H9 (cell line): Measurements from ENCODE around the gene CDH13. TPM values are rescaled to one million over a fixed set of nuclear protein-coding genes. Genes with fewer than 3 reads are reported as not detected.

Experiments
- DNase-seq: peaks from one replicate; pipeline ENCODE4 v3.0.0-alpha.2; 2017
- H2AFZ ChIP-seq: one replicate; pipeline ENCODE4 v1.6.1; 2013; ENCODE audit warnings: mild to moderate bottlenecking, low read length, control low read depth, moderate library complexity
- H2AK5ac ChIP-seq: 2 replicates; pipeline ENCODE4 v1.6.1; 2013; ENCODE audit warnings: low read length, control low read depth, mixed read lengths; ENCODE audit not compliant: insufficient read length
- H2BK120ac ChIP-seq: one replicate; pipeline ENCODE4 v1.6.1; 2013; ENCODE audit warnings: low read depth, mild to moderate bottlenecking, low read length, control low read depth, inconsistent platforms; ENCODE audit not compliant: poor library complexity, severe bottlenecking
- H2BK12ac ChIP-seq: 2 replicates; pipeline ENCODE4 v1.6.1; 2013; ENCODE audit warnings: low read length, control low read depth, mixed read lengths, low read depth; ENCODE audit not compliant: insufficient read length
- H2BK15ac ChIP-seq: 2 replicates; pipeline ENCODE4 v1.6.1; 2013; ENCODE audit warnings: low read depth, low read length, control low read depth
- H2BK20ac ChIP-seq: one replicate; pipeline ENCODE4 v1.6.1; 2013; ENCODE audit warnings: low read depth, mild to moderate bottlenecking, low read length, control low read depth, inconsistent platforms; ENCODE audit not compliant: poor library complexity, severe bottlenecking
- H2BK5ac ChIP-seq: 2 replicates; pipeline ENCODE4 v1.6.1; 2013; ENCODE audit warnings: low read length, control low read depth, mixed read lengths; ENCODE audit not compliant: insufficient read length
- H3K14ac ChIP-seq: 2 replicates; pipeline ENCODE4 v1.6.1; 2013; ENCODE audit warnings: low read length, control low read depth; ENCODE audit not compliant: insufficient read depth
- H3K18ac ChIP-seq: 2 replicates; pipeline ENCODE4 v1.6.1; 2013; ENCODE audit warnings: low read depth, mild to moderate bottlenecking, mixed read lengths, low read length, control low read depth; ENCODE audit not compliant: insufficient read length
- H3K23ac ChIP-seq: 2 replicates; pipeline ENCODE4 v1.6.1; 2013; ENCODE audit warnings: low read length, control low read depth, mixed read lengths, low read depth; ENCODE audit not compliant: insufficient read length
- H3K23me2 ChIP-seq: 2 replicates; pipeline ENCODE4 v1.6.1; 2013; ENCODE audit warnings: low read depth, mild to moderate bottlenecking, mixed read lengths, low read length, control low read depth; ENCODE audit not compliant: insufficient read length, poor library complexity, severe bottlenecking
- H3K27ac ChIP-seq: 2 replicates; pipeline ENCODE4 v1.5.1; 2013; ENCODE audit warnings: low read length, control low read depth, mixed read lengths, low read depth; ENCODE audit not compliant: insufficient read length
- H3K27me3 ChIP-seq: 2 replicates; pipeline ENCODE4 v1.6.1; 2013; ENCODE audit warnings: low read length, control low read depth, inconsistent platforms; ENCODE audit not compliant: insufficient read depth
- H3K4ac ChIP-seq: 2 replicates; pipeline ENCODE4 v1.6.1; 2013; ENCODE audit warnings: low read depth, mild to moderate bottlenecking, control low read depth, inconsistent platforms, low read length, moderate library complexity
- H3K4me1 ChIP-seq: 2 replicates; pipeline ENCODE4 v1.6.1; 2013; ENCODE audit warnings: low read length, control low read depth, inconsistent platforms; ENCODE audit not compliant: insufficient read depth
- H3K4me2 ChIP-seq: 2 replicates; pipeline ENCODE4 v1.6.1; 2013; ENCODE audit warnings: low read length, control low read depth, mixed read lengths; ENCODE audit not compliant: insufficient read length, insufficient read depth
- H3K56ac ChIP-seq: 2 replicates; pipeline ENCODE4 v1.6.1; 2013; ENCODE audit warnings: low read depth, mild to moderate bottlenecking, mixed read lengths, low read length, control low read depth; ENCODE audit not compliant: insufficient read length
- H3K79me1 ChIP-seq: 2 replicates; pipeline ENCODE4 v1.6.1; 2013; ENCODE audit warnings: low read depth, mild to moderate bottlenecking, moderate library complexity, low read length, control low read depth, inconsistent platforms; ENCODE audit not compliant: insufficient read depth, poor library complexity, severe bottlenecking
- H3K79me2 ChIP-seq: 2 replicates; pipeline ENCODE4 v1.6.1; 2013; ENCODE audit warnings: low read length, control low read depth, inconsistent platforms; ENCODE audit not compliant: insufficient read depth
- H3K9ac ChIP-seq: 2 replicates; pipeline ENCODE4 v1.6.1; 2013; ENCODE audit warnings: low read length, control low read depth, mixed read lengths; ENCODE audit not compliant: insufficient read length; ENCODE audit errors: extremely low read depth
- H3K9me3 ChIP-seq: one replicate; pipeline ENCODE4 v1.6.1; 2013; ENCODE audit warnings: low read depth, low read length, inconsistent platforms; ENCODE audit not compliant: control insufficient read depth
- H3T11ph ChIP-seq: one replicate; pipeline ENCODE4 v1.6.1; 2013; ENCODE audit warnings: mild to moderate bottlenecking, low read length, control low read depth, inconsistent platforms
- H4K20me1 ChIP-seq: one replicate; pipeline ENCODE4 v1.6.1; 2013; ENCODE audit not compliant: control insufficient read depth, insufficient read length, insufficient read depth
- H4K5ac ChIP-seq: 2 replicates; pipeline ENCODE4 v1.6.1; 2013; ENCODE audit warnings: low read depth, mild to moderate bottlenecking, mixed read lengths, low read length, control low read depth; ENCODE audit not compliant: insufficient read length
- H4K8ac ChIP-seq: replicated peaks from 2 replicates; pipeline ENCODE4 v1.6.1; 2013; ENCODE audit warnings: low read length, control low read depth, mixed read lengths, low read depth; ENCODE audit not compliant: insufficient read length
- H4K91ac ChIP-seq: 2 replicates; pipeline ENCODE4 v1.6.1; 2013; ENCODE audit warnings: low read depth, mild to moderate bottlenecking, moderate library complexity, mixed read lengths, low read length, control low read depth; ENCODE audit not compliant: insufficient read length
- H3K27ac Mint-ChIP-seq, 3 experiments: 2 replicates in 2 of 3; 3 replicates in 1 of 3; pipeline ENCODE4 v1.8.0; 2020 to 2021; ENCODE audit warnings: mixed read lengths in 3 of 3, mild to moderate bottlenecking in 1 of 3, moderate library complexity in 1 of 3
- H3K27me3 Mint-ChIP-seq: 2 replicates; pipeline ENCODE4 v1.8.0; 2021; ENCODE audit warnings: low read depth, mild to moderate bottlenecking, moderate library complexity, mixed read lengths
- H3K36me3 Mint-ChIP-seq, 3 experiments: 2 replicates in 2 of 3; 3 replicates in 1 of 3; pipeline ENCODE4 v1.8.0; 2020 to 2021; ENCODE audit warnings: low read depth in 3 of 3, mixed read lengths in 3 of 3; ENCODE audit not compliant: insufficient read depth in 1 of 3
- H3K4me1 Mint-ChIP-seq, 2 experiments: 2 replicates each; pipeline ENCODE4 v1.8.0; 2020; ENCODE audit warnings: mixed read lengths in 2 of 2
- H3K4me3 Mint-ChIP-seq, 2 experiments: 2 replicates in 1 of 2; 3 replicates in 1 of 2; pipeline ENCODE4 v1.8.0; 2020 to 2021; ENCODE audit warnings: mild to moderate bottlenecking in 2 of 2, mixed read lengths in 2 of 2, moderate library complexity in 1 of 2
- H3K9me3 Mint-ChIP-seq, 2 experiments: 2 replicates in 1 of 2; 3 replicates in 1 of 2; pipeline ENCODE4 v1.8.0; 2020; ENCODE audit warnings: mild to moderate bottlenecking in 2 of 2, mixed read lengths in 2 of 2, moderate library complexity in 1 of 2
- total RNA-seq: library from RNA; stranded (reverse); gene quantifications from 2 replicates; pipeline ENCODE4 v1.2.1, GENCODE V29; 2021
- TF ChIP-seq, protein P1 (sequence below): fragments of 200-600 bp; sonication (generic); conservative IDR thresholded peaks from 3 replicates; pipeline ENCODE4 v1.8.0; 2021; ENCODE audit warnings: antibody characterized with exemption, mild to moderate bottlenecking

CDH13 gene
- total RNA-seq, 1 experiment from 2014 or later: 1.5 TPM

DNA sequence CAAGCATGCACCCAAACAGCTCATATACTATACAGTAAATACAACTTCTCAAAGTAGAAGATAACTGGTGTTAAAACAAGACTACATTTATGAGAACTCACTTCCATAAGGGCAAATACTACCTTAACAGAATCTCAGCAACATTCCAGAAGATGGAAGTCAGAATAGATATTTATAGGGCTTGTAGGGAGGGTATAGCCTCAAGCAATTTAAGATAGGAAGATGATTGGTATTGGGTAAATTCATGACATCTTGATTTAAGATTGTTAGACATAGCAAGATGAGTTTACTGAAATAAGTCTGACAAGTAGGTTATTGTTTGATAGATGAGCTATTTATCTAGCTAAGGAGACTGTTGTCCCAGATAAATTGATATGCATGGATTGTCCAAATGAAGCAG lies 250.2 kb downstream of the CDH13 start:
- H2BK12ac ChIP-seq: no peak overlapping the region
- H3K27me3 Mint-ChIP-seq: no peaks in the 10 kb centered on the region
- H3K4me1 ChIP-seq: peaks cover 2% of the 10 kb centered on the region; the same call in 1 of the 2 replicates
- no peak overlapping the region for H2AFZ ChIP-seq
- H2BK5ac ChIP-seq: no peak overlapping the region
- H2BK15ac ChIP-seq: no peak overlapping the region
- no peaks in the 10 kb centered on the region for H3K9me3 ChIP-seq
- H3K36me3 Mint-ChIP-seq: no peaks in the 10 kb centered on the region; a peak in 2 of 7 replicates
- H3K4ac ChIP-seq: no peak overlapping the region
- no peak overlapping the region for H2BK120ac ChIP-seq
- H3K56ac ChIP-seq: no peak overlapping the region
- no peaks in the 10 kb centered on the region for H3K79me1 ChIP-seq
- H3K27ac Mint-ChIP-seq: no peak overlapping the region
- H3K27me3 ChIP-seq: no peaks in the 10 kb centered on the region
- H4K5ac ChIP-seq: no peak overlapping the region
- no peak for DNase-seq
- no peaks in the 10 kb centered on the region for H3K23me2 ChIP-seq
- H4K91ac ChIP-seq: no peak overlapping the region
- no peak overlapping the region for H3K27ac ChIP-seq
- H3K4me1 Mint-ChIP-seq: peaks cover 16 to 18% of the 10 kb centered on the region in 2 experiments
- H2AK5ac ChIP-seq: no peak overlapping the region
- H2BK20ac ChIP-seq: no peak overlapping the region
- no peak overlapping the region for H4K8ac ChIP-seq
- no peak overlapping the region for H3K4me3 Mint-ChIP-seq
- H3T11ph ChIP-seq: no peak overlapping the region
- TF ChIP-seq, protein P1, sequence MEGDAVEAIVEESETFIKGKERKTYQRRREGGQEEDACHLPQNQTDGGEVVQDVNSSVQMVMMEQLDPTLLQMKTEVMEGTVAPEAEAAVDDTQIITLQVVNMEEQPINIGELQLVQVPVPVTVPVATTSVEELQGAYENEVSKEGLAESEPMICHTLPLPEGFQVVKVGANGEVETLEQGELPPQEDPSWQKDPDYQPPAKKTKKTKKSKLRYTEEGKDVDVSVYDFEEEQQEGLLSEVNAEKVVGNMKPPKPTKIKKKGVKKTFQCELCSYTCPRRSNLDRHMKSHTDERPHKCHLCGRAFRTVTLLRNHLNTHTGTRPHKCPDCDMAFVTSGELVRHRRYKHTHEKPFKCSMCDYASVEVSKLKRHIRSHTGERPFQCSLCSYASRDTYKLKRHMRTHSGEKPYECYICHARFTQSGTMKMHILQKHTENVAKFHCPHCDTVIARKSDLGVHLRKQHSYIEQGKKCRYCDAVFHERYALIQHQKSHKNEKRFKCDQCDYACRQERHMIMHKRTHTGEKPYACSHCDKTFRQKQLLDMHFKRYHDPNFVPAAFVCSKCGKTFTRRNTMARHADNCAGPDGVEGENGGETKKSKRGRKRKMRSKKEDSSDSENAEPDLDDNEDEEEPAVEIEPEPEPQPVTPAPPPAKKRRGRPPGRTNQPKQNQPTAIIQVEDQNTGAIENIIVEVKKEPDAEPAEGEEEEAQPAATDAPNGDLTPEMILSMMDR: no peak
- no peaks in the 10 kb centered on the region; a peak in 3 of 5 replicates for H3K9me3 Mint-ChIP-seq
- no peak overlapping the region for H3K14ac ChIP-seq
- H3K9ac ChIP-seq: no peak overlapping the region
- H3K18ac ChIP-seq: no peak overlapping the region
- no peaks in the 10 kb centered on the region for H4K20me1 ChIP-seq
- no peak overlapping the region for H3K4me2 ChIP-seq
- no peak overlapping the region for H3K23ac ChIP-seq
- no peaks in the 10 kb centered on the region for H3K79me2 ChIP-seq
